Neuronal stem cell (in vitro differentiated cells): ENCODE results near the gene DMRTB1.

Source experiments
- DNase-seq: peaks from one replicate; pipeline ENCODE4 v3.0.0-alpha.2; 2013; ENCODE audit warnings: low spot score
- H2AFZ ChIP-seq: one replicate; pipeline ENCODE4 v1.6.1; 2013; ENCODE audit warnings: mild to moderate bottlenecking, low read length, inconsistent platforms
- H2AK5ac ChIP-seq: 2 replicates; pipeline ENCODE4 v1.6.1; 2013; ENCODE audit warnings: low read depth, mild to moderate bottlenecking, inconsistent platforms, low read length, moderate library complexity, mixed read lengths
- H2BK120ac ChIP-seq: 2 replicates; pipeline ENCODE4 v1.6.1; 2013; ENCODE audit warnings: low read depth, mild to moderate bottlenecking, inconsistent platforms, low read length, moderate library complexity, mixed read lengths
- H2BK12ac ChIP-seq: one replicate; pipeline ENCODE4 v1.6.1; 2013; ENCODE audit warnings: low read length, inconsistent platforms
- H2BK15ac ChIP-seq: 2 replicates; pipeline ENCODE4 v1.6.1; 2013; ENCODE audit warnings: mild to moderate bottlenecking, low read length, inconsistent platforms, mixed read lengths
- H2BK5ac ChIP-seq: one replicate; pipeline ENCODE4 v1.6.1; 2013; ENCODE audit warnings: inconsistent platforms, mild to moderate bottlenecking, low read length, moderate library complexity
- H3K14ac ChIP-seq: one replicate; pipeline ENCODE4 v1.6.1; 2013; ENCODE audit warnings: low read length, inconsistent platforms
- H3K18ac ChIP-seq: 2 replicates; pipeline ENCODE4 v1.6.1; 2013; ENCODE audit warnings: low read length, inconsistent platforms
- H3K23ac ChIP-seq: 2 replicates; pipeline ENCODE4 v1.6.1; 2013; ENCODE audit warnings: low read depth, mild to moderate bottlenecking, mixed read lengths, low read length, inconsistent platforms; ENCODE audit not compliant: poor library complexity
- H3K27ac ChIP-seq: replicated peaks from 3 replicates; pipeline ENCODE4 v1.5.1; 2013; ENCODE audit warnings: low read length, inconsistent platforms
- H3K27me3 ChIP-seq, 3 experiments: 2 replicates each; pipeline ENCODE4 v1.6.1; 2013; ENCODE audit warnings: low read length in 3 of 3, mild to moderate bottlenecking in 2 of 3, inconsistent platforms in 1 of 3, low read depth in 1 of 3, mixed read lengths in 1 of 3, moderate library complexity in 1 of 3; ENCODE audit not compliant: control insufficient read depth in 3 of 3, insufficient read depth in 3 of 3
- H3K36me3 ChIP-seq, 2 donors: replicated peaks in 1 of 2; 2 replicates each; pipeline ENCODE4 v1.6.1; 2013; ENCODE audit warnings: low read length in 2 of 2; ENCODE audit not compliant: control insufficient read depth in 2 of 2, insufficient read depth in 2 of 2
- H3K4ac ChIP-seq: 2 replicates; pipeline ENCODE4 v1.6.1; 2013; ENCODE audit warnings: inconsistent platforms, mild to moderate bottlenecking, low read length, moderate library complexity
- H3K4me1 ChIP-seq, 2 donors: 1 replicate in 1 of 2; 2 replicates in 1 of 2; pipeline ENCODE4 v1.6.1; 2013; ENCODE audit warnings: low read length in 2 of 2, low read depth in 1 of 2; ENCODE audit not compliant: control insufficient read depth in 2 of 2, insufficient read depth in 1 of 2
- H3K4me2 ChIP-seq: one replicate; pipeline ENCODE4 v1.6.1; 2013; ENCODE audit warnings: mild to moderate bottlenecking, low read length, inconsistent platforms; ENCODE audit not compliant: insufficient read depth, poor library complexity, severe bottlenecking
- H3K4me3 ChIP-seq, 2 donors: 2 replicates each; pipeline ENCODE4 v1.5.1; 2013; ENCODE audit warnings: low read length in 2 of 2, mild to moderate bottlenecking in 2 of 2, inconsistent platforms in 1 of 2, moderate library complexity in 1 of 2
- H3K79me1 ChIP-seq: one replicate; pipeline ENCODE4 v1.6.1; 2013; ENCODE audit warnings: low read depth, mild to moderate bottlenecking, inconsistent platforms, low read length, moderate library complexity
- H3K9ac ChIP-seq: one replicate; pipeline ENCODE4 v1.6.1; 2013; ENCODE audit warnings: mild to moderate bottlenecking, low read depth, low read length, inconsistent platforms; ENCODE audit not compliant: poor library complexity
- H3K9me3 ChIP-seq, 2 donors: replicated peaks in 1 of 2; 2 replicates each; pipeline versions ENCODE3 to v1.6.1; 2013; ENCODE audit warnings: low read length in 2 of 2, mild to moderate bottlenecking in 2 of 2, inconsistent platforms in 1 of 2, low read depth in 1 of 2, mixed read lengths in 1 of 2, moderate library complexity in 1 of 2; ENCODE audit not compliant: control insufficient read depth in 2 of 2, insufficient read depth in 1 of 2
- H4K8ac ChIP-seq: one replicate; pipeline ENCODE4 v1.6.1; 2013; ENCODE audit warnings: low read depth, mild to moderate bottlenecking, inconsistent platforms, low read length, moderate library complexity
- H4K91ac ChIP-seq: one replicate; pipeline ENCODE4 v1.6.1; 2013; ENCODE audit warnings: low read length, low read depth, mild to moderate bottlenecking, inconsistent platforms; ENCODE audit not compliant: poor library complexity
- WGBS, 2 donors: extraction: QIAGEN DNeasy Blood & Tissue Kit; methylation state at CpG; one replicate each; pipeline ENCODE4 v1.1.7; 2013; ENCODE audit warnings: missing lambda C conversion rate in 2 of 2, mixed read lengths in 1 of 2; ENCODE audit not compliant: insufficient read length in 2 of 2, insufficient replicate concordance in 1 of 2; ENCODE audit errors: extremely low coverage in 2 of 2; 5-methylcytosine and 5-hydroxymethylcytosine counted together

Gene DMRTB1

DNA sequence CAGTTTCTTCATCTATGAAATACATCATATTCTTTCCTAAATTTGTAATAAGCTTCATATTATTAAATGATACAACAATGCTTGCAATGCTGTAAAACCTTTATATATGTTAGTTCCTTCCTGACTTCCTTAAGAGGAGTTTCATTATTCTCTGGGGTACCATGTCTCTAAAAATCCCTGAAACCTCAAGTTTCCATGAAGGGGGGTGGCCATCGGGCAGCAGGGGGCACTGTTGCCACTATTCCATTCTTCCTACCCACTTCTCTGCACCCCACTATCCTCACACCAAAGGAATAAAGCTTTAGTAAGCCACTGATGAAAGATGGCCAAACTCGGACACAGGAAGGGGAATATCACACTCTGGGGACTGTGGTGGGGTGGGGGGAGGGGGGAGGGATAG is 9.0 kb upstream of the DMRTB1 start:
- H3K79me1 ChIP-seq, result no peaks in the 10 kb centered on the region
- no peak overlapping the region for H3K23ac ChIP-seq
- peaks cover 14% of the 10 kb centered on the region in 2 donors for H3K4me1 ChIP-seq
- no peak overlapping the region for H2BK12ac ChIP-seq
- no peak overlapping the region for H2BK5ac ChIP-seq
- H3K27me3 ChIP-seq, result peaks cover 0 to 7% (median 0%) of the 10 kb centered on the region in 3 experiments
- H3K27ac ChIP-seq, result no peak overlapping the region
- no peak overlapping the region for H3K14ac ChIP-seq
- no peak overlapping the region for H2AK5ac ChIP-seq
- H3K4ac ChIP-seq, result no peak overlapping the region
- no peak overlapping the region for H4K91ac ChIP-seq
- H2BK15ac ChIP-seq, result no peak overlapping the region
- no peak for DNase-seq
- no peak overlapping the region for H3K4me2 ChIP-seq
- no peak overlapping the region for H2BK120ac ChIP-seq
- no peaks in the 10 kb centered on the region for H3K36me3 ChIP-seq
- no CpG with 5 or more reads among the region's 2 CpGs for WGBS, 2 donors
- H4K8ac ChIP-seq, result no peak overlapping the region
- H2AFZ ChIP-seq, result no peak overlapping the region
- H3K9ac ChIP-seq, result no peak overlapping the region
- H3K18ac ChIP-seq, result no peak overlapping the region
- no peaks in the 10 kb centered on the region for H3K9me3 ChIP-seq
- no peak overlapping the region for H3K4me3 ChIP-seq

DNA sequence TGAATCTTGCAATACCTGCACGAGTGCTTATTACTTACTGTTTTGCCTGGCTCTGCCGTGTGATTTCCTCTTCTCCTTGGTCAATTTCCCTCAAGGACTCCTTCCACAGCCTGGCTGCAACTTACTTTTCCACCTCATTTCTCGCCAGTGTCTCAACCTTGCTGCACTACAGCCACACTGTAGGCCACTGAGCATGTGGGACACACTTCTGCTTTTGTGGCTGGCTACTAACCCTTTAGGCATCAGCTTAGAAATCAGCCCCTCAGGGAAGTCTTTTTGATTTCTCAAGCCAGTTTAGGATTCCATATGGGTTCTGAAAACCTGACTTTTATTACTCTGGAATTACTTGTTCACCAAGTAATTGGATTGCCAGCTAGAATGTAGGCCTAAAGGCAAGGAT is 5.2 kb upstream of the DMRTB1 start:
- WGBS, 2 donors, result no CpG with 5 or more reads among the region's 3 CpGs
- Histone ChIP-seq H3K27me3 (peaks cover 0 to 7% (median 0%) of the 10 kb centered on the region in 3 experiments), H2BK120ac (no peak overlapping the region), H3K23ac (no peak overlapping the region), H3K4ac (no peak overlapping the region), H2AK5ac (no peak overlapping the region), H3K4me2 (no peak overlapping the region), H2BK5ac (no peak overlapping the region), H2BK12ac (no peak overlapping the region), H3K36me3 (no peaks in the 10 kb centered on the region), H3K9ac (no peak overlapping the region), H3K4me3 (no peak overlapping the region), H2AFZ (no peak overlapping the region), H3K79me1 (no peaks in the 10 kb centered on the region), H4K91ac (no peak overlapping the region), H4K8ac (no peak overlapping the region), H2BK15ac (no peak overlapping the region), H3K4me1 (peaks cover 2 to 7% of the 10 kb centered on the region in 2 donors), H3K18ac (no peak overlapping the region), H3K9me3 (no peaks in the 10 kb centered on the region), H3K14ac (no peak overlapping the region), H3K27ac (no peak overlapping the region)
- no peak for DNase-seq

DNA sequence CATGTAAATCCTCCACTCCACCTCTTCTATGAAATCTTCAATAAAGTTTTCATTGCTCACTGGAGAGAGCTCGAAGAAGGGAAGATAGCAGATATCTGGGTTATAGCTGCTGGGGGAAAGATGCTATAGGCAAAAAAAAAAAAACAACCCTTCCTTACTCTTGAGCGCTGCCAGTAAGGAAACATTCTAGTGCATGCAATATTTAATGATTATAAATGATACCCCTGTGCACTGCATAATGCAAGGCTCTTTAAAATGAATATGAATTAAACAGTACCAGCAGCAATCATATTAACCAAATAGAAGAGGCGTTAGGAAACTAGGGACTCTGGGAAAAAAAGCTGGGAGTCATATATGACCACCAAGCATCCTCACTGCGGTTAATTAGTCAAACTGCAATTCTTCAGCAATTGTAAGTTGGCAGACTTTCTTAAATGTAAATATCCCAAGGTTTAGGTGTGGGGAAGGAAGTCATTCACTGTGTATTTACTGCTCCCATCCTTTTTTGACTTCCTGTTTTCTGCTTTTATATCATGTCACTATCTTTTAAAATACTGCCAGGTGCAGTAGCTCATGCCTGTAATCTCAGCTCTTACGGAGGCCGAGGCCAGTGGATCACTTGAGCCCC is 3.7 kb upstream of the DMRTB1 start:
- Histone ChIP-seq H4K8ac (no peak overlapping the region), H3K18ac (no peak overlapping the region), H3K23ac (no peak overlapping the region), H3K36me3 (no peaks in the 10 kb centered on the region), H3K4me2 (no peak overlapping the region), H2BK120ac (no peak overlapping the region), H3K9ac (no peak overlapping the region), H3K4ac (no peak overlapping the region), H3K27ac (no peak overlapping the region), H3K27me3 (peaks cover 0 to 7% (median 0%) of the 10 kb centered on the region in 3 experiments), H2BK5ac (no peak overlapping the region), H2AK5ac (no peak overlapping the region), H3K14ac (no peak overlapping the region), H3K4me1 (no peaks in the 10 kb centered on the region), H3K9me3 (no peaks in the 10 kb centered on the region), H2AFZ (no peak overlapping the region), H3K4me3 (no peak overlapping the region), H2BK12ac (no peak overlapping the region), H4K91ac (no peak overlapping the region), H2BK15ac (no peak overlapping the region), H3K79me1 (no peaks in the 10 kb centered on the region)
- no peak for DNase-seq
- no CpG with 5 or more reads among the region's 6 CpGs for WGBS, 2 donors

DNA sequence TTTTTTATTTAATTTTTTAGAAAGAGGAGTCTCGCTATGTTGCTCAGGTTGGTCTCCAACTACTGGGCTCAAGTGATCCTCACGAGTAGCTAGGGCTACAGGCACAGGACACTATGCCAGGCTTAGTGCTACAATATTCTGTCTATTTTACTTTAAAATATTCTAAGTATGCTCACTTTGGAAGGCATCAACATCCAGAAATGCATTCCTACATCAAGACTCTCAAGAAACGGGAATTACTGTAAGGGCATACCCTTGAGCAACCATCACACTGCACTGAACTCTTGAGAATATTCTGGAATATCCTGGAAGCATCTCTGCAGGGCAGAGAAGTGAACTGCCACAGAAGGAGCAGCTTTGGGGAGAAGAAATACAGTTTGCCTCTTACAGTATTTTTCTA is 565 bp upstream of the DMRTB1 start:
- Histone ChIP-seq H3K36me3 (no peaks in the 10 kb centered on the region), H3K4me3 (no peak overlapping the region), H3K27ac (no peak overlapping the region), H3K79me1 (no peaks in the 10 kb centered on the region), H3K18ac (no peak overlapping the region), H3K27me3 (peaks cover 0 to 5% (median 0%) of the 10 kb centered on the region in 3 experiments), H2AK5ac (no peak overlapping the region), H2BK12ac (no peak overlapping the region), H2BK120ac (no peak overlapping the region), H3K4me1 (peaks cover 0 to 6% of the 10 kb centered on the region in 2 donors), H4K91ac (no peak overlapping the region), H2AFZ (no peak overlapping the region), H3K9ac (no peak overlapping the region), H3K14ac (no peak overlapping the region), H3K23ac (no peak overlapping the region), H4K8ac (no peak overlapping the region), H3K4ac (no peak overlapping the region), H3K4me2 (no peak overlapping the region), H2BK15ac (no peak overlapping the region), H3K9me3 (no peaks in the 10 kb centered on the region), H2BK5ac (no peak overlapping the region)
- DNase-seq, result no peak
- no CpG with 5 or more reads among the region's 3 CpGs for WGBS, 2 donors
